Activated CD4-positive, alpha-beta T cell treated with anti-CD3 and anti-CD28 coated beads for 1 hour (primary cell): ENCODE results near the gene BCKDK.
A peak's percentile ranks its signal among the peaks of the same experiment; 100 is the strongest.

Experiments used
- DNase-seq: peaks from one replicate; pipeline ENCODE4 v3.0.0-alpha.2; 2020

BCKDK gene

DNA sequence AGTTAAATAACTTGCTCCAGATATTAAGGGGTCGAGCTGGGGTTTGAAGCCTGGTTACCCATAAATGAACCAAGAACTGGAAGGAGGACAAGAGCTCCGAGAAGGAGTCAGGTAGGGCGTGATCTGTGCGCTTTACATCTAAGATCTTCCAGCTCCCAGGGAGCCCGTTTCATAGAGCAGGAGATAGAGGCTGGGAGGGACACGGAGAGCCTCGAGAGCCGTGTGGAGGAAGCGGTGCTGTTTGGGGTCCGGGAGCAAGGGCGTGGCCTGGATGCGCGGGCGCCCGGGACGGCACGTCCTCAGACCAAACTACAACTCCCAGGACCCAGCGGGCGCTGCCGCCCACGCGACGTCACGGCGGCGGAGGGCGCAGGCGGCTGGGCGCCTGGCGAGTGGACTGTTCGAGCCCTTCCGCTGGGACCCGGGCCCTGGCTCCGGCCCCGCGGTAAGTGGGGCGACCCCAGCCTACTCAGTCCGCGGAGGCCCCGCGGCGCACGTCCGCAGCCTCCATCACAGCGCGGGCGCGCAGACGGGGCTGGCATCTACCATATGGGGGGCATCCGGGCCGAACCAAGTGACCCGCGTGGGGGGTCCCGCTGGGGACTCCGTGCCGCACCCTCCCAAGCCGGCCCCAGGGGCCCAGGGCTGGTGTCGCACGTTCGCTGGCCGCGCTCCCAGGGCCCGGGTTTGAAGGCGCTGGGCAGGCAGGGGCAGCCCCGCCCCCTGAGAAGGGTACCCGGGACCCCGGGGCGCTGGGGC, at the start of gene BCKDK:
Gene BCKDK (plus strand): TSS at position 352 of the 759 bp plus-strand sequence. CDS start 838 bp downstream, outside the sequence.
- DNase-seq = peak; percentile 44

GRCh38 chr16:31061126-31061812, 46.9 kb upstream of the BCKDK start:
- DNase-seq = no peak

DNA sequence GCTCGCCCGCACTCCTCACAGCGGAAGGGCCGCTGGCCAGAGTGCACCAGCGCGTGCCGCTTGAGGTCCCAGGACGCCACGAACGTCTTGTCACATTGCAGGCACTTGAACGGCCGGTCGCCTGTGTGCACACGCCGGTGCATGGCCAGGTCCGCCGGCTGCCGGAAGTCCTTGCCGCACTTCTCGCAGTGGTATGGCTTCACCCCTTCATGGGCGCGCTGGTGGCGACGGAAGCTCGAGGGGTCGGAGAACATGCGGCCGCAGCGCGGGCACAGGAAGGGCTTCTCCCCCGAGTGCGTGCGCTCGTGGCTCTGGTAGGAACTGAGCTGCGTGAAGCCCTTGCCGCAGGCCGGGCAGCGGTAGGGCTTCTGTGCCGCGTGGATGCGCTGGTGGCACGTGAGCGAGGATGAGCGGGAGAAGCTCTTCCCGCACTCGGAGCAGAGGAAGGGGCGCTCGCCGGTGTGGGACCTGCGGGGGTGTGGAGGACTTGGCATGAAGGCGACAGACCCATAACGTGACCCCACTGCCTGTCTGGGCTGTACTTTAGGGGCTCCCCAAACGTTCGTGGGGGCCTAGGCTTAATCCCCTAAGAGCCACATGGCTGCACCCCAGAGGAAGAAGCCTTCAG, 46.3 kb upstream of the BCKDK start:
- no peak for DNase-seq

DNA sequence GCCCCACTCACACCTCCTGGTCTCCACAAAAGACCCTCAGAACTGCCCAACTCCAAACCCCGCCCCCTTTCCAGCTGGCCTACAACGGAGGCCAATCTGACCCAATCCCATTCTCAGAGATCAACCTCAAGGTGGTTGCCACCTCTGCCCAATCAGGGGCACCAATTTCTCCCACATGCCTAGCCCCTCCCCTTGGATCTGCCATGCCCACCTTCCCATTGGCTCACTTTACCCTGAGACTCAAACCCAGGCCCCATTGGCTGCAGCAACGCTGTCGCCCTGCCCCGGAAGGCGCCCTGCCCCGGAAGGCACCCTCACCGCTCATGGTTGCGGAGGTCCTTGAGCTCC, 44.7 kb upstream of the BCKDK start:
- DNase-seq = no peak

GRCh38 chr16:31063843-31064611, 44.2 kb upstream of the BCKDK start:
- DNase-seq = no peak

DNA sequence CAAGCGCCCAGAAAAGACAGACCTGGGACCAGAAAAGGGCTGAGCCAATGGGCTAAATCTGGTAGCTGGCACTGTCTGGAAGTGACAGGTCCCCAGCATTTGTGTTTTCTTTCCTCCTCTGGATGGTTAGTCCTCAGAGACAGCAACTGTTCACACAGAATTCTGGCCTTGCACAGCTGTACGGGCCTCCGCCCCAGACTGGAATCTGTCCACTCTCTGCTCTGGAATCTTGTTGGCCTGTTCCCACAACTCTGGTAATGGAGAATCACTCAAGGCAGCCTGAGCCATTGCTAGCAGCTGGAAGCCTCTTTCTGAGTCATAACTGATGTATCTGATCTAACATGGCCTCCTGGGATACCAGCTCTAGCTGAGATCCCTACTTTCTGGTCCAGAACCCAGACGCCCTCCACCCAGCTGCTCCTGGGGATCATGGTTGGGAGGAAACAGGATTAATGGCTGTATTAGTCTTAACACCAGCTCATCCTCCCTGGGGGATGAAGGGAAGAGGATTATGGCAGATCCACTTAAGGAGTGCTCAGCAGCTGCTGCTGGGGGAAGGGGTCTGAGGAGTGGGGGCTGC, 43.2 kb upstream of the BCKDK start:
- DNase-seq = no peak

GRCh38 chr16:31067342-31067741, 40.8 kb upstream of the BCKDK start:
- no peak for DNase-seq

DNA sequence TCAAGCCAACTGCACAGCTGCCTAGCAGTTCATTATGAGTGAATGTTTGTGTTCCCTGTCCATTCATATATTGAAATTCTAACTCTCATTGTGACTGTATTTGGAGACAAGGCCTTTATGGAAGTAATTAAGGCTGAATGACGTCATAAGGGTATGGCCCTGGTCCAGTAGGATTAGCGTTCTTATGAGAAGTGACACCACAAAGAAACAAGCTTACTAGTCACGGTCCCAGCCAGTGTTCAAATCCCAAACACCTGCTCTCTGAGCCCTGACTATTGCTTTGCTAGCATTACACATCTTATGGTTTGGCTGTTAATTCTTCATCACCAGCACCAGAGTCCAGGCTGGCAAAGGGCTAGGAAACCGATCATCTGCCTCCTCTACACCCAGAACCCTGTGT, 36.3 kb upstream of the BCKDK start:
- DNase-seq = no peak

GRCh38 chr16:31072540-31073141, 35.5 kb upstream of the BCKDK start:
- DNase-seq = no peak

DNA sequence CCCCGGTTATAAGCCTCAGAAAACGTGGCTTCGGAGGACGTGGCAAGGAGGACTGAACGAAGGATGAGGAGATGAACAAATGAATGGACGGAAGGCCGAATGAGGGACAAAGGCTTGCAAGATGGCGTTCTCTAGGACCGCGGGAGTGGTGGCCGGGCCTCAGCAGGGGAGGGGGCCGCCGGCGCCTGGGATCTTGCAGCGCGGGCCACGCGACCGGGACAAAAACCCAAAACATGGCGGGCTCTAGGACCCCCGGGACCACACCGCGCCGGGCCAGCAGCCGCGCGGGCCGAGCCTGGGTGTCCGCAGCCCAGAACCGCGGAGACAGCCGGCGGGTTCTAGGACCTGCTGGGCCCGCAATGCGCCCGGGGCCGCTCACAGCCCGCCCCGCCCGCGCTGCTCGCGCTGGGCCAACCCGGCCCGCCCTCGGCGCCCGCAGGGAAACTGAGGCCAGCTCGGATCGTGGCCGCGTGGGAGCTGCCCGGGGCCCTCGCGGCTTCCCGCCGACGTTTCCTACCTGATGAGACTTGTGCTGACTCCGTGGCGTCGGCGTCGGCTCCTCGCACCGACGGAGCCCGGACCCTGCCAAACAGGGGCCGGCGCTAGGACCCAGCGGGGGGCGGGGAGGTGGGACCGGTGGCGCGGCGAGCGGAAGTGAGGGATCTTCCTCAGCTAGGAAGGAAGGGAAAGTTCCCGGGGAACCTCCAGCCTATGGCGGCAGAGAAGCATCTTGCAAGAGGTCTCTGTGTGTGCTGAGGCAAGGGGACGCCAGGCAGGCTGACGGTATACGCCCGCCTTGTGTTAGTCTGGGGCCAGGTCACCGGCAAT, 34.8 kb upstream of the BCKDK start:
- DNase-seq = peak; percentile 71

DNA sequence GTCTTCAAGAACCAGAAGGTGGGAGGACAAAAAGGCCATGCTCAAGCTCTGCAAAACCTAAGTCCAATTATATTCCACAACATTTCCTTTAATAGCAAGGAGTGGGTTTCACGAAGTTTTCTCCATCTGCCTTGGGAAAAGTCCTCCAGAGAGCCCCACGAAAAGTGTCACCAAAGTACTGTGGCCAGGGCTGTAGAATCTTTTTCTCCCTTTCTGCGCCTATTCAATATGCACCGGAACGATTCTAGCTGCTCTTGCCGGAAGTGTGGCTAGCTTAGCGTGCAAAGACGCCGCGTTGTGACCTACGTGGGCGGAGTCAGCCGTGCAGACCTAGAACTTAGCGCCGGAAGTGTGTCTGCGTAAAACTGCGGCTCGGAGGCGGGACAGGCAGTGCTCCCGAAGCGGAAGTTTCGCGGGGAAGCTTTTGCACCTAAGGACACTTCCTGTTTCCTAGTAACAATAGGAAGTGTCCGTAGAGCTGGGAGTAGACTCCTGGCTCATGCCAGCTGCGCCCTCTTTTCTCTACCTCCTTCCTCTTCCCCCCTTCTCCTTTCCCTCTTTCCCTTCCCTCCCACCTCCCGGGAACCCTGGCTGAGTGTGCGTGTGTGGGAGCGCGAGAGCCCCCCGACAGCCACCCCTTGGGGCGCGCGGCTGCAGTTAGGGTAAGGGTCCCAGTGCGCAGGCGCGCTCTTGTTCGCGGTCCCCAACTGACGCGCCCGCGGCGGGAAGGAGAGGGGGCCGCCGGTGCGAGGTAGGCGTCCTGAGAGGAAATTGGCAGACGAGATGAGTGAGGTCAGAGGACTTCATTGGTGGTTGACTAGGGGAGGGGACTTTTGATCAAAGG, 34.0 kb upstream of the BCKDK start, which contains the start of the genes ZNF646 and ZNF668:
Gene ZNF646 (plus strand): TSS at position 453 of the 844 bp plus-strand sequence. CDS start 1,903 bp downstream, outside the sequence.
Gene ZNF668 (minus strand): TSS at position 271 of the 844 bp plus-strand sequence. CDS start 9,781 bp downstream, outside the sequence.
- DNase-seq = peak; percentile 97

DNA sequence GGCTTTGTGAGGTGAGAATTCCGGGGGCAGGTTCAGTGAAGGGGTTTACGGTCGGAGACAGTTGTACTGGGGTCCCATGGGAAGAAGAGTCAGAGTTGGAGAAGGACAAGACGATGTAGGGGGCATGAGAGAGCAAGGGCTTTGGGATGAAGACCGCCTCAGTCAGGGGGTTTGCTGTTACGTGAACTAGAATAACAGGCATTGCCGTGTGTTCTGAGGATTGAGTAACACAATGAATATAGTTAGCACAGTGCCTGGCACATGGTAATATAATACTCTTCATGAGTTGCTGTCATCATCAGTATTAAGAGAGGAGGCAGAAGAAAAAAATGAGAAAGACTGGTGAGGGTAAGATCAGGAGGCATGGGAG, 33.4 kb upstream of the BCKDK start:
- DNase-seq = no peak

GRCh38 chr16:31076319-31076718, 31.9 kb upstream of the BCKDK start:
- DNase-seq = no peak

DNA sequence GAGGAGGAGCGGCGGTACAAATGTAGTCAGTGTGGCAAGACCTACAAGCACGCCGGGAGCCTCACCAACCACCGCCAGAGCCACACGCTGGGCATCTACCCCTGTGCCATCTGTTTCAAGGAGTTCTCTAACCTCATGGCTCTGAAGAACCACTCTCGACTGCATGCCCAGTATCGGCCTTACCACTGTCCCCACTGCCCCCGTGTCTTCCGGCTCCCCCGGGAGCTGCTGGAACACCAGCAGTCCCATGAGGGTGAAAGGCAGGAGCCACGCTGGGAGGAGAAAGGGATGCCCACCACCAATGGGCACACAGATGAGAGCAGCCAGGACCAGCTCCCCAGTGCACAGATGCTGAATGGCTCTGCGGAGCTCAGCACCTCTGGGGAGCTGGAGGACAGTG, 31.2 kb upstream of the BCKDK start:
- no peak for DNase-seq

- no peak for DNase-seq
Measured at GRCh38 chr16:31077592-31078396, 30.4 kb upstream of the BCKDK start.

DNA sequence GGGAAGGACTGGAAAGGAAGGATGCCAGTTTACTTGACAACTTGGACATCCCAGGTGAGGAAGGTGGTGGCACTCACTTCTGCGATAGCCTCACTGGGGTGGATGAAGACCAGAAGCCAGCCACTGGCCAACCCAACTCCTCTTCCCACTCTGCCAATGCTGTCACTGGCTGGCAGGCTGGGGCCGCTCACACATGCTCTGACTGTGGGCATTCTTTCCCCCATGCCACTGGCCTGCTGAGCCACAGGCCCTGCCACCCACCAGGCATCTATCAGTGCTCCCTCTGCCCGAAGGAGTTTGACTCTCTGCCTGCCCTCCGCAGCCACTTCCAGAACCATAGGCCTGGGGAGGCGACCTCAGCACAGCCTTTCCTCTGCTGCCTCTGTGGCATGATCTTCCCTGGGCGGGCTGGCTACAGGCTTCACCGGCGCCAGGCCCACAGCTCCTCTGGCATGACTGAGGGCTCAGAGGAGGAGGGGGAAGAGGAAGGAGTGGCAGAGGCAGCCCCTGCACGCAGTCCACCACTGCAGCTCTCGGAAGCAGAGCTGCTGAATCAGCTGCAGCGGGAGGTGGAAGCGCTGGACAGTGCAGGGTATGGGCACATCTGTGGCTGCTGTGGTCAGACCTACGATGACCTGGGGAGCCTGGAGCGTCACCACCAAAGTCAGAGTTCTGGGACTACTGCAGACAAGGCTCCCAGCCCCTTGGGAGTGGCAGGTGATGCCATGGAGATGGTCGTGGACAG, 29.4 kb upstream of the BCKDK start:
- no peak for DNase-seq

GRCh38 chr16:31079342-31079944, 28.7 kb upstream of the BCKDK start:
- DNase-seq = no peak

GRCh38 chr16:31080035-31080629, 28.1 kb upstream of the BCKDK start:
- no peak for DNase-seq
